ENCODE measurements around the gene FLYWCH2. TPM values are rescaled to one million over a fixed set of nuclear protein-coding genes. Genes with fewer than 3 reads are reported as not detected.
"Not testable (repeated sequence)": the region's sequence is repeated elsewhere in the genome, so short reads cannot be mapped to it uniquely, and the experiment has no call there.

FLYWCH2 gene
- total RNA-seq, 1 donor from 2014 or later: 23.2 TPM

- Histone ChIP-seq H3K27me3 (ENCODE audit: low read depth) (no peaks in the 10 kb centered on the region), H3K27ac (replicated peaks) (no peak overlapping the region), H3K9me3 (replicated peaks) (no peaks in the 10 kb centered on the region), H3K36me3 (peaks cover 99% of the 10 kb centered on the region), H3K4me3 (no peak overlapping the region), H3K4me1 (no peaks in the 10 kb centered on the region)
- DNase-seq: no peak
- TF ChIP-seq CTCF (IDR thresholded peaks at IDR 0.05; ENCODE audit: borderline replicate concordance): no peak
- intact Hi-C loops (cut with micrococcal nuclease): no loop called here
Measured at GRCh38 chr16:2937170-2937569, 54.2 kb downstream of the FLYWCH2 start.

- no peaks in the 10 kb centered on the region for H3K27me3 ChIP-seq (ENCODE audit: low read depth)
- intact Hi-C loops (cut with micrococcal nuclease): no loop called here
- H3K9me3 ChIP-seq (replicated peaks): no peaks in the 10 kb centered on the region
- peaks cover 100% of the 10 kb centered on the region for H3K36me3 ChIP-seq
- no peak overlapping the region for H3K27ac ChIP-seq (replicated peaks)
- H3K4me1 ChIP-seq: no peaks in the 10 kb centered on the region
- TF ChIP-seq CTCF (IDR thresholded peaks at IDR 0.05; ENCODE audit: borderline replicate concordance): no peak
- no peak for DNase-seq
- no peak overlapping the region for H3K4me3 ChIP-seq
Measured at GRCh38 chr16:2938206-2938605, 55.2 kb downstream of the FLYWCH2 start.

GRCh38 chr16:2939968-2940367, 57.0 kb downstream of the FLYWCH2 start:
- no peak for TF ChIP-seq CTCF (IDR thresholded peaks at IDR 0.05; ENCODE audit: borderline replicate concordance)
- DNase-seq: no peak
- Histone ChIP-seq H3K9me3 (replicated peaks) (no peaks in the 10 kb centered on the region), H3K36me3 (peaks cover 97% of the 10 kb centered on the region), H3K27me3 (ENCODE audit: low read depth) (no peaks in the 10 kb centered on the region), H3K27ac (replicated peaks) (no peak overlapping the region), H3K4me1 (no peaks in the 10 kb centered on the region), H3K4me3 (no peak overlapping the region)
- intact Hi-C loops (cut with micrococcal nuclease): no loop called here

GRCh38 chr16:2942045-2942444, 59.0 kb downstream of the FLYWCH2 start:
- intact Hi-C loops (cut with micrococcal nuclease): no loop called here
- no peaks in the 10 kb centered on the region for H3K27me3 ChIP-seq (ENCODE audit: low read depth)
- no peak for TF ChIP-seq CTCF (IDR thresholded peaks at IDR 0.05; ENCODE audit: borderline replicate concordance)
- no peak overlapping the region for H3K4me3 ChIP-seq
- peaks cover 84% of the 10 kb centered on the region for H3K36me3 ChIP-seq
- DNase-seq: no peak
- H3K9me3 ChIP-seq (replicated peaks): no peaks in the 10 kb centered on the region
- no peak overlapping the region for H3K27ac ChIP-seq (replicated peaks)
- H3K4me1 ChIP-seq: no peaks in the 10 kb centered on the region

GRCh38 chr16:2943716-2944115, 60.7 kb downstream of the FLYWCH2 start:
- H3K9me3 ChIP-seq (replicated peaks); H3K4me3 ChIP-seq; intact Hi-C loops (cut with micrococcal nuclease); H3K27me3 ChIP-seq (ENCODE audit: low read depth); H3K27ac ChIP-seq (replicated peaks); H3K4me1 ChIP-seq; DNase-seq: not testable (repeated sequence)
- H3K36me3 ChIP-seq: peaks cover 77% of the 10 kb centered on the region

GRCh38 chr16:2946649-2947048, 63.6 kb downstream of the FLYWCH2 start:
- no peak for TF ChIP-seq CTCF (IDR thresholded peaks at IDR 0.05; ENCODE audit: borderline replicate concordance)
- DNase-seq: no peak
- H3K36me3 ChIP-seq: peaks cover 63% of the 10 kb centered on the region

More at GRCh38 chr16:2946649-2947048, 63.6 kb downstream of the FLYWCH2 start:
- no peaks in the 10 kb centered on the region for H3K9me3 ChIP-seq (replicated peaks)
- no peak overlapping the region for H3K4me3 ChIP-seq
- no peaks in the 10 kb centered on the region for H3K27me3 ChIP-seq (ENCODE audit: low read depth)
- H3K27ac ChIP-seq (replicated peaks): no peak overlapping the region
- no peaks in the 10 kb centered on the region for H3K4me1 ChIP-seq
- intact Hi-C loops (cut with micrococcal nuclease): no loop called here

Other genes starting within 250 kb of the FLYWCH2 start
- gene KCTD5, start 200.7 kb upstream of the FLYWCH2 start, total RNA-seq: 10.2 TPM
- gene PRSS27, start 163.0 kb upstream of the FLYWCH2 start, total RNA-seq: 0.11 TPM
- 251 TPM for gene SRRM2, start 130.6 kb upstream of the FLYWCH2 start, total RNA-seq
- 304 TPM for gene ELOB, start 105.9 kb upstream of the FLYWCH2 start, total RNA-seq
- gene PRSS33, start 95.7 kb upstream of the FLYWCH2 start, total RNA-seq: not detected
- not detected for gene PRSS41, start 84.7 kb upstream of the FLYWCH2 start, total RNA-seq
- not detected for gene PRSS21, start 66.0 kb upstream of the FLYWCH2 start, total RNA-seq
- gene ZG16B, start 52.9 kb upstream of the FLYWCH2 start, total RNA-seq: 0.27 TPM
- gene PRSS22, start 25.0 kb upstream of the FLYWCH2 start, total RNA-seq: not detected
- gene FLYWCH1, start 28.7 kb downstream of the FLYWCH2 start, total RNA-seq: 35.7 TPM
- not detected for gene KREMEN2, start 81.1 kb downstream of the FLYWCH2 start, total RNA-seq
- gene PAQR4, start 86.1 kb downstream of the FLYWCH2 start, total RNA-seq: 9.2 TPM
- 1.3 TPM for gene PKMYT1, start 97.2 kb downstream of the FLYWCH2 start, total RNA-seq
- 1.2 TPM for gene CLDN9, start 129.7 kb downstream of the FLYWCH2 start, total RNA-seq
- gene CLDN6, start 135.0 kb downstream of the FLYWCH2 start, total RNA-seq: not detected
- 66.2 TPM for gene TNFRSF12A, start 137.2 kb downstream of the FLYWCH2 start, total RNA-seq
- 48.5 TPM for gene HCFC1R1, start 140.7 kb downstream of the FLYWCH2 start, total RNA-seq
- 9.1 TPM for gene THOC6, start 140.8 kb downstream of the FLYWCH2 start, total RNA-seq
- 0.05 TPM for gene BICDL2, start 153.7 kb downstream of the FLYWCH2 start, total RNA-seq
- gene MMP25, start 163.3 kb downstream of the FLYWCH2 start, total RNA-seq: 1.2 TPM
- gene IL32, start 182.4 kb downstream of the FLYWCH2 start, total RNA-seq: 36.3 TPM
- not detected for gene ZSCAN10, start 216.1 kb downstream of the FLYWCH2 start, total RNA-seq
- 8.0 TPM for gene ZNF205, start 229.4 kb downstream of the FLYWCH2 start, total RNA-seq

Measured in left ventricle myocardium inferior (tissue), 1 donor.